ENCODE results near the gene GGCT.

GRCh38 chr7:30522159-30522558 is 17.5 kb upstream of the GGCT start:
- TF ChIP-seq POLR2A (IDR thresholded peaks at IDR 0.05): no peak
- TF ChIP-seq CTCF (IDR thresholded peaks at IDR 0.05): no peak

All from upper lobe of left lung (tissue), 4 donors.